Small intestine (tissue), 7 donors: ENCODE data around the gene CRYL1. TPM values are rescaled to one million over a fixed set of nuclear protein-coding genes. Genes with fewer than 3 reads are reported as not detected.

ENCODE experiments used
- DNase-seq, 2 donors: peaks; one replicate each; pipeline versions ENCODE4 v3.0.0 to v3.0.0-alpha.2; 2013
- FAIRE-seq: peaks from 2 replicates; lab custom pipeline; 2012; peaks lifted over from hg19 to GRCh38; lab: Jason Lieb, UNC
- H3K27ac ChIP-seq, 3 donors: one replicate each; pipeline ENCODE4 v1.5.1; 2013; ENCODE audit warnings: low read length in 2 of 3, mild to moderate bottlenecking in 2 of 3, control low read depth in 1 of 3, inconsistent platforms in 1 of 3, low read depth in 1 of 3, moderate library complexity in 1 of 3
- H3K27me3 ChIP-seq, 3 donors: one replicate each; pipeline ENCODE4 v1.6.1; 2013; ENCODE audit warnings: low read length in 3 of 3, inconsistent platforms in 1 of 3; ENCODE audit not compliant: control insufficient read depth in 3 of 3, insufficient read depth in 3 of 3
- H3K36me3 ChIP-seq, 3 donors: one replicate each; pipeline ENCODE4 v1.6.1; 2013; ENCODE audit warnings: low read length in 3 of 3, inconsistent platforms in 1 of 3, low read depth in 1 of 3, mild to moderate bottlenecking in 1 of 3, moderate library complexity in 1 of 3; ENCODE audit not compliant: control insufficient read depth in 3 of 3, insufficient read depth in 2 of 3
- H3K4me1 ChIP-seq, 3 donors: one replicate each; pipeline ENCODE4 v1.6.1; 2013; ENCODE audit warnings: low read length in 2 of 3, inconsistent platforms in 1 of 3, low read depth in 1 of 3, mild to moderate bottlenecking in 1 of 3, moderate library complexity in 1 of 3; ENCODE audit not compliant: control insufficient read depth in 3 of 3, insufficient read depth in 2 of 3
- H3K4me3 ChIP-seq, 3 donors: one replicate each; pipeline ENCODE4 v1.5.1; 2013; ENCODE audit warnings: low read length in 3 of 3, control low read depth in 1 of 3, inconsistent platforms in 1 of 3, low read depth in 1 of 3, mild to moderate bottlenecking in 1 of 3, moderate library complexity in 1 of 3
- H3K9me3 ChIP-seq, 2 donors: one replicate each; pipeline ENCODE4 v1.6.1; 2013; ENCODE audit warnings: low read depth in 1 of 2, low read length in 1 of 2; ENCODE audit not compliant: control insufficient read depth in 2 of 2, insufficient read depth in 1 of 2
- WGBS, 3 donors: extraction: QIAGEN DNeasy Blood & Tissue Kit; methylation state at CpG; one replicate each; pipeline ENCODE4 v1.1.7; 2013; 5-methylcytosine and 5-hydroxymethylcytosine counted together
- polyA plus RNA-seq, 4 donors: library from polyadenylated mRNA; stranded (reverse) in 3 of 4; unstranded in 1 of 4; fragments of 200-250 nt in 3 of 4; fragments of 120-200 nt in 1 of 4; gene quantifications; one replicate each; pipeline versions ENCODE4 v1.2.1 to v1.2.3, GENCODE V29; 2013
- donor health status: healthy with polysubstance abuse.
- donor health status: control.
- donor health status: control.
- donor health status: Bipolar disorder and iron deficiency.
- donor health status: healthy.

Gene CRYL1
- polyA plus RNA-seq, 4 donors: 136 to 372 (median 263) TPM

GRCh38 chr13:20550799-20551198 lies 25.1 kb upstream of the CRYL1 start:
- no peak overlapping the region for H3K27ac ChIP-seq
- DNase-seq: no peak
- H3K4me1 ChIP-seq: peaks cover 2 to 33% (median 2%) of the 10 kb centered on the region in 3 donors
- 50 to 67% (median 63%) methylated on average over 5 of the region's 5 CpGs for WGBS, 3 donors
- no peak overlapping the region for H3K4me3 ChIP-seq
- H3K36me3 ChIP-seq: no peaks in the 10 kb centered on the region
- no peaks in the 10 kb centered on the region for H3K9me3 ChIP-seq
- FAIRE-seq: no peak
- no peaks in the 10 kb centered on the region for H3K27me3 ChIP-seq

- FAIRE-seq: no peak
- no peaks in the 10 kb centered on the region for H3K9me3 ChIP-seq
- H3K27ac ChIP-seq: peak overlapping the region in 2 of 3 donors; percentile 57 to 73
- WGBS, 3 donors: 33 to 66% (median 61%) methylated on average over 4 of the region's 4 CpGs
- H3K27me3 ChIP-seq: no peaks in the 10 kb centered on the region
- no peak overlapping the region for H3K4me3 ChIP-seq
- peak; percentile 90 for DNase-seq
- H3K4me1 ChIP-seq: peaks cover 2 to 28% (median 4%) of the 10 kb centered on the region in 3 donors
- no peaks in the 10 kb centered on the region for H3K36me3 ChIP-seq
Measured at GRCh38 chr13:20547479-20547908, 21.8 kb upstream of the CRYL1 start.

- H3K9me3 ChIP-seq: no peaks in the 10 kb centered on the region
- H3K27ac ChIP-seq: peak overlapping the region in 2 of 3 donors; percentile 21 to 73
- H3K27me3 ChIP-seq: no peaks in the 10 kb centered on the region
- FAIRE-seq (no peak), DNase-seq (peak; percentile 55 to 56)
- peaks cover 2 to 28% (median 4%) of the 10 kb centered on the region in 3 donors for H3K4me1 ChIP-seq
- H3K36me3 ChIP-seq: no peaks in the 10 kb centered on the region
- no peak overlapping the region for H3K4me3 ChIP-seq
- 39 to 75% (median 65%) methylated on average over 1 of the region's 1 CpG for WGBS, 3 donors
Measured at GRCh38 chr13:20546556-20546955, 20.9 kb upstream of the CRYL1 start.

GRCh38 chr13:20544201-20544923 lies 18.7 kb upstream of the CRYL1 start:
- Histone ChIP-seq H3K4me3 (no peak overlapping the region), H3K36me3 (no peaks in the 10 kb centered on the region), H3K9me3 (peaks cover 0 to 6% of the 10 kb centered on the region in 2 donors), H3K27me3 (no peaks in the 10 kb centered on the region), H3K4me1 (peaks cover 2 to 23% (median 4%) of the 10 kb centered on the region in 3 donors), H3K27ac (no peak overlapping the region)
- no peak for FAIRE-seq
- WGBS, 3 donors: 61 to 68% (median 63%) methylated on average over 7 of the region's 7 CpGs
- no peak for DNase-seq

DNA sequence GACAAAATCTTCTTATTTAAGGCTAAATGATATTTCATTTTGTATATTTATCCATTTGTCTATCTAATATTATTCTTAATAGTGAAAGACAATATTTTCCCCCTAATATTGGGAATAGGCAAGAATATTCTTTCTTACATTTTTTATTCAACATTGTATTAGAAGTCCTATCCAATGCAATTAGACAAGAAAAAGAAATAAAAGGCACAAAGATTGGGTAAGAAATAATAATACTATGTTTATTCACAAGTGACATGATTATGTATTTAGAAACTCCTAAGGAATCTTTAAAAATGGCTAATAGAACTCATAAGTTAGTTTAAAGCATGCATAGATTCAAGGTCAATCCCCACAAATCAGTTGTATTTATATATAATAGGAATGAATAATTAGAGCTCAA lies 11.3 kb upstream of the CRYL1 start:
- Histone ChIP-seq H3K36me3 (no peaks in the 10 kb centered on the region), H3K4me3 (no peak overlapping the region), H3K4me1 (no peaks in the 10 kb centered on the region), H3K27ac (no peak overlapping the region), H3K9me3 (peaks cover 0 to 16% of the 10 kb centered on the region in 2 donors), H3K27me3 (no peaks in the 10 kb centered on the region)
- no peak for DNase-seq
- FAIRE-seq: no peak

- no peak for DNase-seq
- 85 to 88% (median 87%) methylated on average over 10 of the region's 10 CpGs for WGBS, 3 donors
- no peak for FAIRE-seq
Measured at GRCh38 chr13:20534038-20534608, 8.5 kb upstream of the CRYL1 start.

DNA sequence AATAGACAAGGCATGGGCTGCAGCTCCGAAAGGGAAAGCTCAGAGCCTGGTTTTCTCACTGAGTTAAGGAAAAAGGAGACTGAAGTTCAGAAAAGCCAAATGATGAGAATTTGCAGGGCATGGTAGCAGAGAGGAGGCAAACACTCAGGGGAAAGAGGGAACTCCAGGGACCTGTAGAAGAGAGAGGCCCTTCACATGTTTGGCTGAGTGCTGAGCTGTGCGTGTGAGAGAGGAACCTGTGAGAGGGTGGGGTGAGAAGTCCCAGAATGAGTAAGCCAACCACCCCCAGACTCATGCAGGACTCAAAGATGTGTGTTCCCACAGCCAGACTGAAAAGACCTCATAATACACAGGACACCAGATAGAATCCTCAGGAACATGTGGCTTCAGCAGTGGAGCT lies 2.8 kb upstream of the CRYL1 start:
- H3K27me3 ChIP-seq: no peaks in the 10 kb centered on the region
- peaks cover 0 to 4% of the 10 kb centered on the region in 2 donors for H3K9me3 ChIP-seq
- H3K4me1 ChIP-seq: peaks cover 0 to 11% (median 3%) of the 10 kb centered on the region in 3 donors
- peaks cover 0 to 2% (median 0%) of the 10 kb centered on the region in 3 donors for H3K36me3 ChIP-seq
- 81 to 92% (median 86%) methylated on average over 2 of the region's 2 CpGs for WGBS, 3 donors
- no peak for DNase-seq
- H3K27ac ChIP-seq: no peak overlapping the region
- H3K4me3 ChIP-seq: no peak overlapping the region
- no peak for FAIRE-seq

More at GRCh38 chr13:20534038-20534608, 8.5 kb upstream of the CRYL1 start:
- H3K27me3 ChIP-seq: no peaks in the 10 kb centered on the region
- H3K4me1 ChIP-seq: no peaks in the 10 kb centered on the region
- peaks cover 0 to 14% of the 10 kb centered on the region in 2 donors for H3K9me3 ChIP-seq
- no peaks in the 10 kb centered on the region for H3K36me3 ChIP-seq
- no peak overlapping the region for H3K4me3 ChIP-seq
- no peak overlapping the region for H3K27ac ChIP-seq

- FAIRE-seq: no peak
- WGBS, 3 donors: 22 to 50% (median 32%) methylated on average over 6 of the region's 6 CpGs
- Histone ChIP-seq H3K36me3 (peaks cover 0 to 2% (median 0%) of the 10 kb centered on the region in 3 donors), H3K9me3 (peaks cover 0 to 4% of the 10 kb centered on the region in 2 donors), H3K27me3 (no peaks in the 10 kb centered on the region), H3K27ac (peak overlapping the region; percentile 42 to 95 (median 44)), H3K4me1 (peaks cover 0 to 16% (median 3%) of the 10 kb centered on the region in 3 donors), H3K4me3 (peak overlapping the region in 2 of 3 donors; percentile 53 to 96)
- peak in 1 of 2 donors; percentile 40 for DNase-seq
Measured at GRCh38 chr13:20526664-20527063, 1.0 kb upstream of the CRYL1 start.
